Activated T-cell treated with anti-CD3 and anti-CD28 coated beads, Interleukin-2, amount 50 U/mL, for 4 hours (primary cell): Measurements from ENCODE around the gene SLC12A7. TPM values are rescaled to one million over a fixed set of nuclear protein-coding genes. Genes with fewer than 3 reads are reported as not detected.
A peak's percentile ranks its signal among the peaks of the same experiment; 100 is the strongest.

Experiments
- ATAC-seq, 2 donors: fragments of 200-7000 bp; cut with Tn5 transposase; one replicate each; pipeline ENCODE4 v1.10.0; 2021
- DNase-seq: peaks from one replicate; pipeline ENCODE4 v3.0.0-alpha.2; 2020
- H3K27me3 Mint-ChIP-seq: one replicate; pipeline ENCODE4 v1.8.0; 2021; ENCODE audit warnings: low read depth, mixed read lengths
- H3K36me3 Mint-ChIP-seq: one replicate; pipeline ENCODE4 v1.8.0; 2022; ENCODE audit warnings: mixed read lengths; ENCODE audit not compliant: insufficient read depth
- H3K4me1 Mint-ChIP-seq: one replicate; pipeline ENCODE4 v1.8.0; 2021; ENCODE audit warnings: low read depth, mixed read lengths
- H3K4me3 Mint-ChIP-seq: one replicate; pipeline ENCODE4 v1.8.0; 2021; ENCODE audit warnings: mild to moderate bottlenecking, moderate library complexity, mixed read lengths
- H3K9me3 Mint-ChIP-seq: one replicate; pipeline ENCODE4 v1.8.0; 2021; ENCODE audit warnings: mixed read lengths
- total RNA-seq, 3 donors: library from RNA; stranded (reverse); gene quantifications; one replicate each; pipeline ENCODE4 v1.2.1, GENCODE V29; 2021

SLC12A7 gene
- total RNA-seq, 3 donors from 2014 or later: 13.6 to 26.8 (median 18.5) TPM

GRCh38 chr5:1081519-1081918 lies 30.3 kb downstream of the SLC12A7 start:
- Mint-ChIP-seq H3K4me3 (no peak overlapping the region), H3K36me3 (peaks cover 7% of the 10 kb centered on the region), H3K27me3 (no peaks in the 10 kb centered on the region), H3K9me3 (no peaks in the 10 kb centered on the region), H3K4me1 (no peaks in the 10 kb centered on the region)
- DNase-seq (no peak), ATAC-seq (no peak)

- H3K9me3 Mint-ChIP-seq: no peaks in the 10 kb centered on the region
- peaks cover 7% of the 10 kb centered on the region for H3K36me3 Mint-ChIP-seq
- no peaks in the 10 kb centered on the region for H3K27me3 Mint-ChIP-seq
- DNase-seq (no peak), ATAC-seq (no peak)
- H3K4me1 Mint-ChIP-seq: no peaks in the 10 kb centered on the region
- H3K4me3 Mint-ChIP-seq: no peak overlapping the region
Measured at GRCh38 chr5:1080432-1080831, 31.4 kb downstream of the SLC12A7 start.

GRCh38 chr5:1079961-1080360 lies 31.9 kb downstream of the SLC12A7 start:
- DNase-seq (no peak), ATAC-seq (no peak)
- Mint-ChIP-seq H3K27me3 (no peaks in the 10 kb centered on the region), H3K9me3 (no peaks in the 10 kb centered on the region), H3K36me3 (peaks cover 7% of the 10 kb centered on the region), H3K4me3 (no peak overlapping the region), H3K4me1 (no peaks in the 10 kb centered on the region)

GRCh38 chr5:1079486-1079885 lies 32.4 kb downstream of the SLC12A7 start:
- no peaks in the 10 kb centered on the region for H3K9me3 Mint-ChIP-seq
- H3K36me3 Mint-ChIP-seq: peaks cover 7% of the 10 kb centered on the region
- no peaks in the 10 kb centered on the region for H3K27me3 Mint-ChIP-seq
- no peak overlapping the region for H3K4me3 Mint-ChIP-seq
- DNase-seq (no peak), ATAC-seq (no peak)
- H3K4me1 Mint-ChIP-seq: no peaks in the 10 kb centered on the region

- H3K4me1 Mint-ChIP-seq: no peaks in the 10 kb centered on the region
- DNase-seq (no peak), ATAC-seq (no peak)
- no peaks in the 10 kb centered on the region for H3K9me3 Mint-ChIP-seq
- no peaks in the 10 kb centered on the region for H3K27me3 Mint-ChIP-seq
- no peak overlapping the region for H3K4me3 Mint-ChIP-seq
- H3K36me3 Mint-ChIP-seq: peaks cover 5% of the 10 kb centered on the region
Measured at GRCh38 chr5:1078851-1079250, 33.0 kb downstream of the SLC12A7 start.

- H3K36me3 Mint-ChIP-seq: peaks cover 5% of the 10 kb centered on the region
- no peak for ATAC-seq
Measured at GRCh38 chr5:1078206-1078605, 33.7 kb downstream of the SLC12A7 start.

GRCh38 chr5:1077491-1078020 lies 34.3 kb downstream of the SLC12A7 start:
- no peaks in the 10 kb centered on the region for H3K27me3 Mint-ChIP-seq
- no peaks in the 10 kb centered on the region for H3K4me1 Mint-ChIP-seq
- DNase-seq: no peak
- no peak overlapping the region for H3K4me3 Mint-ChIP-seq
- no peaks in the 10 kb centered on the region for H3K9me3 Mint-ChIP-seq
- no peak for ATAC-seq
- peaks cover 5% of the 10 kb centered on the region for H3K36me3 Mint-ChIP-seq

More at GRCh38 chr5:1078206-1078605, 33.7 kb downstream of the SLC12A7 start:
- H3K4me1 Mint-ChIP-seq: no peaks in the 10 kb centered on the region
- DNase-seq: no peak
- H3K4me3 Mint-ChIP-seq: no peak overlapping the region
- no peaks in the 10 kb centered on the region for H3K9me3 Mint-ChIP-seq
- no peaks in the 10 kb centered on the region for H3K27me3 Mint-ChIP-seq

GRCh38 chr5:1077026-1077425 lies 34.8 kb downstream of the SLC12A7 start:
- no peaks in the 10 kb centered on the region for H3K27me3 Mint-ChIP-seq
- ATAC-seq (no peak), DNase-seq (no peak)
- H3K9me3 Mint-ChIP-seq: no peaks in the 10 kb centered on the region
- H3K4me1 Mint-ChIP-seq: no peaks in the 10 kb centered on the region
- peaks cover 5% of the 10 kb centered on the region for H3K36me3 Mint-ChIP-seq
- H3K4me3 Mint-ChIP-seq: no peak overlapping the region

- Mint-ChIP-seq H3K36me3 (peaks cover 5% of the 10 kb centered on the region), H3K4me3 (no peak overlapping the region)
- no peak for DNase-seq
Measured at GRCh38 chr5:1076406-1076805, 35.5 kb downstream of the SLC12A7 start.

GRCh38 chr5:1075931-1076330 lies 35.9 kb downstream of the SLC12A7 start:
- H3K4me1 Mint-ChIP-seq: no peaks in the 10 kb centered on the region
- no peak overlapping the region for H3K4me3 Mint-ChIP-seq
- H3K36me3 Mint-ChIP-seq: peaks cover 2% of the 10 kb centered on the region
- H3K27me3 Mint-ChIP-seq: no peaks in the 10 kb centered on the region
- H3K9me3 Mint-ChIP-seq: no peaks in the 10 kb centered on the region
- ATAC-seq: no peak
- no peak for DNase-seq

More at GRCh38 chr5:1076406-1076805, 35.5 kb downstream of the SLC12A7 start:
- H3K9me3 Mint-ChIP-seq: no peaks in the 10 kb centered on the region
- no peaks in the 10 kb centered on the region for H3K4me1 Mint-ChIP-seq
- H3K27me3 Mint-ChIP-seq: no peaks in the 10 kb centered on the region
- ATAC-seq: peak in 1 of 2 donors; percentile 27

- DNase-seq (no peak), ATAC-seq (no peak)
- no peak overlapping the region for H3K4me3 Mint-ChIP-seq
- no peaks in the 10 kb centered on the region for H3K27me3 Mint-ChIP-seq
- H3K4me1 Mint-ChIP-seq: no peaks in the 10 kb centered on the region
- peaks cover 2% of the 10 kb centered on the region for H3K36me3 Mint-ChIP-seq
- no peaks in the 10 kb centered on the region for H3K9me3 Mint-ChIP-seq
Measured at GRCh38 chr5:1075555-1075881, 36.3 kb downstream of the SLC12A7 start.

GRCh38 chr5:1074816-1075554 lies 36.9 kb downstream of the SLC12A7 start:
- no peaks in the 10 kb centered on the region for H3K27me3 Mint-ChIP-seq
- H3K4me3 Mint-ChIP-seq: no peak overlapping the region
- no peaks in the 10 kb centered on the region for H3K4me1 Mint-ChIP-seq
- peaks cover 2% of the 10 kb centered on the region for H3K36me3 Mint-ChIP-seq
- no peaks in the 10 kb centered on the region for H3K9me3 Mint-ChIP-seq
- DNase-seq (no peak), ATAC-seq (no peak)

GRCh38 chr5:1074226-1074625 lies 37.6 kb downstream of the SLC12A7 start:
- ATAC-seq (no peak), DNase-seq (no peak)
- Mint-ChIP-seq H3K4me3 (no peak overlapping the region), H3K4me1 (no peaks in the 10 kb centered on the region), H3K27me3 (no peaks in the 10 kb centered on the region), H3K9me3 (no peaks in the 10 kb centered on the region), H3K36me3 (peaks cover 2% of the 10 kb centered on the region)

- no peaks in the 10 kb centered on the region for H3K27me3 Mint-ChIP-seq
- H3K4me3 Mint-ChIP-seq: no peak overlapping the region
- H3K36me3 Mint-ChIP-seq: peaks cover 1% of the 10 kb centered on the region
- H3K9me3 Mint-ChIP-seq: no peaks in the 10 kb centered on the region
- ATAC-seq (no peak), DNase-seq (no peak)
- no peaks in the 10 kb centered on the region for H3K4me1 Mint-ChIP-seq
Measured at GRCh38 chr5:1073239-1074102, 38.4 kb downstream of the SLC12A7 start.

GRCh38 chr5:1069720-1070088 lies 42.2 kb downstream of the SLC12A7 start:
- Mint-ChIP-seq H3K4me3 (no peak overlapping the region), H3K27me3 (no peaks in the 10 kb centered on the region), H3K4me1 (no peaks in the 10 kb centered on the region), H3K36me3 (no peaks in the 10 kb centered on the region), H3K9me3 (no peaks in the 10 kb centered on the region)
- no peak for DNase-seq
- no peak for ATAC-seq
